Measurements from ENCODE around the gene HLA-DOB.

The HLA-DOB gene

DNA sequence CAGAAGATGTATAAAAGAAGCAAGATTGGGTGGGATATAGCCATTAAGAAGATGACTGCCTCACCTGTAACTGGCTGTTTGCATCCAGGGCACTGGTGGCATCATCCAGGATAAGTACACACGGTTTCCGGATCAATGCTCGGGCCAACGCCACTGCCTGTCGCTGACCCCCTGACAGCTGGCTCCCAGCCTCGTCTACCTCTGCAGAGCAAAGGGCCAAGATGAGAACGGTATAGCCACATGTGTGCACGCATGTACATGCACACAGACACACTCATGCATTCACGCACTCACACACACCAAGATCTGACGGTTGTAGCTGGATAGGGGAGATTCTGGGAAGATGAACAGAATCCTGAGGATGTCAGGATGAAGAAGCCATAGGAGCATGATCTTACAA lies 30.2 kb upstream of the HLA-DOB start:
- H3K79me1 ChIP-seq (replicated peaks; ENCODE audit: low read length, poor library complexity, severe bottlenecking) = peaks cover 22% of the 10 kb centered on the region
- H2BK12ac ChIP-seq (ENCODE audit: low read length in 2 of 2) = no peak overlapping the region
- no peak overlapping the region for H3K18ac ChIP-seq (ENCODE audit: low read depth in 1 of 2, low read length in 2 of 2)
- no peaks in the 10 kb centered on the region for H3K27me3 ChIP-seq (ENCODE audit: control insufficient read depth in 1 of 2, insufficient read depth in 1 of 2, low read length in 2 of 2)
- H4K91ac ChIP-seq (ENCODE audit: low read length) = no peak overlapping the region
- H4K8ac ChIP-seq (ENCODE audit: low read length) = no peak overlapping the region
- H3K4me3 ChIP-seq (ENCODE audit: insufficient read depth in 1 of 2, low read depth in 1 of 2, low read length in 2 of 2) = no peak overlapping the region
- WGBS = 94% methylated on average over 8 of the region's 10 CpGs
- H3K36me3 ChIP-seq (ENCODE audit: control insufficient read depth in 1 of 2, insufficient read depth in 2 of 2, low read depth in 1 of 2, low read length in 2 of 2) = peaks cover 34 to 76% of the 10 kb centered on the region in 2 experiments
- no peak for DNase-seq
- no peak overlapping the region for H2BK5ac ChIP-seq (ENCODE audit: low read depth, low read length, poor library complexity, severe bottlenecking)
- no peaks in the 10 kb centered on the region for H3K9me3 ChIP-seq (ENCODE audit: control insufficient read depth, low read length)
- H3K9ac ChIP-seq (ENCODE audit: low read length) = no peak overlapping the region
- peaks cover 6% of the 10 kb centered on the region for H3K4me1 ChIP-seq (ENCODE audit: control insufficient read depth, insufficient read depth, low read depth, low read length)
- H2BK120ac ChIP-seq (ENCODE audit: low read depth, low read length) = no peak overlapping the region
- no peak overlapping the region for H3K4ac ChIP-seq (ENCODE audit: low read depth in 1 of 2, low read length in 2 of 2)
- H2AK5ac ChIP-seq (ENCODE audit: low read length, severe bottlenecking) = no peak overlapping the region
- H3K14ac ChIP-seq (ENCODE audit: low read length in 2 of 2) = no peak overlapping the region
- no peak overlapping the region for H3K4me2 ChIP-seq (ENCODE audit: low read length, poor library complexity, severe bottlenecking)
- H2BK15ac ChIP-seq (ENCODE audit: low read depth, poor library complexity, severe bottlenecking) = no peak overlapping the region
- H3K23ac ChIP-seq (ENCODE audit: low read length in 2 of 2) = no peak overlapping the region
- no peak overlapping the region for H2AFZ ChIP-seq (ENCODE audit: low read depth, low read length)
- H3K27ac ChIP-seq (ENCODE audit: low read length, poor library complexity, severe bottlenecking) = no peak overlapping the region

DNA sequence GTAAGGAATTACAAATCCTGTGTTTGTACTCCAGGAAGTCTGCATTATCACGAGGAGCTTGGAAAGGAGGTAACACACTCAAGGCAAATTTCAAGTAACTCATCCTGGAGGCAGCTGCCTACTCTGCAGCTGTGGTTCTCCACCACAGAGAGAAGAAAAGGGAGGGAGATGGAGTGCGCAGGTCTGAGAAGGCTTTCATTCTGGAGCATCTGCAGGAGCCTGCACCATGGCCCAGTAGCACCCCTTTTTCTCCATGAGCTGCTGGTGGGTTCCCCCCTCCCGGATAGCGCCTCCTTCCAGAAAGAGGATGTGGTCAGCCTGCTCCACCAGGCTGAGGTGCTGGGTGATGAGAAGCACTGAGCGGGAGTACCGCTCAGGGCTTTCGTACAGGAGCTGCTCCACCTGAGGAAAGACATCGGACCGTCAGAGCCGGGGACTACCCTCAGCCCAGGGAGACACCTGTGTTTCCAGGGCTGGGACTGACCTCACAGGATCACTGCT lies 28.6 kb upstream of the HLA-DOB start:
- no peak overlapping the region for H3K4me3 ChIP-seq (ENCODE audit: insufficient read depth in 1 of 2, low read depth in 1 of 2, low read length in 2 of 2)
- no peak overlapping the region for H2BK15ac ChIP-seq (ENCODE audit: low read depth, poor library complexity, severe bottlenecking)
- no peak overlapping the region for H2AFZ ChIP-seq (ENCODE audit: low read depth, low read length)
- H3K4me2 ChIP-seq (ENCODE audit: low read length, poor library complexity, severe bottlenecking) = no peak overlapping the region
- peaks cover 14% of the 10 kb centered on the region for H3K79me1 ChIP-seq (replicated peaks; ENCODE audit: low read length, poor library complexity, severe bottlenecking)
- H3K9ac ChIP-seq (ENCODE audit: low read length) = peak overlapping the region; percentile 96
- peaks cover 35 to 76% of the 10 kb centered on the region in 2 experiments for H3K36me3 ChIP-seq (ENCODE audit: control insufficient read depth in 1 of 2, insufficient read depth in 2 of 2, low read depth in 1 of 2, low read length in 2 of 2)
- no peak overlapping the region for H3K14ac ChIP-seq (ENCODE audit: low read length in 2 of 2)
- H2BK12ac ChIP-seq (ENCODE audit: low read length in 2 of 2) = no peak overlapping the region
- H2BK120ac ChIP-seq (ENCODE audit: low read depth, low read length) = no peak overlapping the region
- H3K9me3 ChIP-seq (ENCODE audit: control insufficient read depth, low read length) = no peaks in the 10 kb centered on the region
- H3K23ac ChIP-seq (ENCODE audit: low read length in 2 of 2) = no peak overlapping the region
- WGBS = 80% methylated on average over 10 of the region's 10 CpGs
- H3K27me3 ChIP-seq (ENCODE audit: control insufficient read depth in 1 of 2, insufficient read depth in 1 of 2, low read length in 2 of 2) = no peaks in the 10 kb centered on the region
- no peak overlapping the region for H3K4ac ChIP-seq (ENCODE audit: low read depth in 1 of 2, low read length in 2 of 2)
- no peak overlapping the region for H4K91ac ChIP-seq (ENCODE audit: low read length)
- no peak overlapping the region for H3K27ac ChIP-seq (ENCODE audit: low read length, poor library complexity, severe bottlenecking)
- H2BK5ac ChIP-seq (ENCODE audit: low read depth, low read length, poor library complexity, severe bottlenecking) = no peak overlapping the region
- no peak overlapping the region for H2AK5ac ChIP-seq (ENCODE audit: low read length, severe bottlenecking)
- H4K8ac ChIP-seq (ENCODE audit: low read length) = no peak overlapping the region
- DNase-seq = no peak
- H3K18ac ChIP-seq (ENCODE audit: low read depth in 1 of 2, low read length in 2 of 2) = no peak overlapping the region
- peaks cover 5% of the 10 kb centered on the region for H3K4me1 ChIP-seq (ENCODE audit: control insufficient read depth, insufficient read depth, low read depth, low read length)

- DNase-seq = no peak
- Histone ChIP-seq H3K27me3 (ENCODE audit: control insufficient read depth in 1 of 2, insufficient read depth in 1 of 2, low read length in 2 of 2) (no peaks in the 10 kb centered on the region), H4K91ac (ENCODE audit: low read length) (no peak overlapping the region), H3K4me3 (ENCODE audit: insufficient read depth in 1 of 2, low read depth in 1 of 2, low read length in 2 of 2) (peak overlapping the region in 1 of 2 experiments; percentile 95), H3K18ac (ENCODE audit: low read depth in 1 of 2, low read length in 2 of 2) (peak overlapping the region in 1 of 2 experiments; percentile 7), H3K14ac (ENCODE audit: low read length in 2 of 2) (peak overlapping the region in 1 of 2 experiments; percentile 30), H3K4me2 (ENCODE audit: low read length, poor library complexity, severe bottlenecking) (peak overlapping the region; percentile 69), H2BK5ac (ENCODE audit: low read depth, low read length, poor library complexity, severe bottlenecking) (no peak overlapping the region), H2AFZ (ENCODE audit: low read depth, low read length) (no peak overlapping the region), H3K23ac (ENCODE audit: low read length in 2 of 2) (no peak overlapping the region), H4K8ac (ENCODE audit: low read length) (peak overlapping the region; percentile 56), H3K36me3 (ENCODE audit: control insufficient read depth in 1 of 2, insufficient read depth in 2 of 2, low read depth in 1 of 2, low read length in 2 of 2) (peaks cover 32 to 76% of the 10 kb centered on the region in 2 experiments), H3K9me3 (ENCODE audit: control insufficient read depth, low read length) (no peaks in the 10 kb centered on the region), H3K79me1 (replicated peaks; ENCODE audit: low read length, poor library complexity, severe bottlenecking) (peaks cover 11% of the 10 kb centered on the region), H2AK5ac (ENCODE audit: low read length, severe bottlenecking) (no peak overlapping the region), H2BK120ac (ENCODE audit: low read depth, low read length) (no peak overlapping the region), H2BK15ac (ENCODE audit: low read depth, poor library complexity, severe bottlenecking) (no peak overlapping the region), H3K9ac (ENCODE audit: low read length) (peak overlapping the region; percentile 96), H2BK12ac (ENCODE audit: low read length in 2 of 2) (no peak overlapping the region), H3K4me1 (ENCODE audit: control insufficient read depth, insufficient read depth, low read depth, low read length) (peaks cover 5% of the 10 kb centered on the region), H3K4ac (ENCODE audit: low read depth in 1 of 2, low read length in 2 of 2) (no peak overlapping the region), H3K27ac (ENCODE audit: low read length, poor library complexity, severe bottlenecking) (no peak overlapping the region)
- 20% methylated on average over 16 of the region's 19 CpGs for WGBS
Measured at GRCh38 chr6:32844839-32845383, 28.1 kb upstream of the HLA-DOB start.

GRCh38 chr6:32843979-32844838 lies 27.4 kb upstream of the HLA-DOB start, which contains the start of gene PSMB8:
Gene PSMB8 (minus strand): TSS chr6:32844047. CDS start chr6:32843996, 51 bp downstream.
- Histone ChIP-seq H4K91ac (ENCODE audit: low read length) (peak within 1 kb of the TSS; percentile 20), H3K23ac (ENCODE audit: low read length in 2 of 2) (peak within 1 kb of the TSS in 1 of 2 experiments; percentile 46), H3K18ac (ENCODE audit: low read depth in 1 of 2, low read length in 2 of 2) (peak within 1 kb of the TSS; percentile 31 to 86), H3K4me2 (ENCODE audit: low read length, poor library complexity, severe bottlenecking) (peak within 1 kb of the TSS; percentile 69), H3K4me3 (ENCODE audit: insufficient read depth in 1 of 2, low read depth in 1 of 2, low read length in 2 of 2) (peak within 1 kb of the TSS; percentile 59 to 95), H3K14ac (ENCODE audit: low read length in 2 of 2) (peak within 1 kb of the TSS in 1 of 2 experiments; percentile 49), H3K36me3 (ENCODE audit: control insufficient read depth in 1 of 2, insufficient read depth in 2 of 2, low read depth in 1 of 2, low read length in 2 of 2) (peaks cover 32 to 73% of the 10 kb centered on the region in 2 experiments), H2AK5ac (ENCODE audit: low read length, severe bottlenecking) (no peak within 1 kb of the TSS), H2BK12ac (ENCODE audit: low read length in 2 of 2) (no peak within 1 kb of the TSS), H3K9ac (ENCODE audit: low read length) (peak within 1 kb of the TSS; percentile 96), H3K27me3 (ENCODE audit: control insufficient read depth in 1 of 2, insufficient read depth in 1 of 2, low read length in 2 of 2) (no peaks in the 10 kb centered on the region), H2AFZ (ENCODE audit: low read depth, low read length) (peak within 1 kb of the TSS; percentile 57), H3K27ac (ENCODE audit: low read length, poor library complexity, severe bottlenecking) (peak within 1 kb of the TSS; percentile 19), H2BK15ac (ENCODE audit: low read depth, poor library complexity, severe bottlenecking) (no peak within 1 kb of the TSS), H3K79me1 (replicated peaks; ENCODE audit: low read length, poor library complexity, severe bottlenecking) (peaks cover 11% of the 10 kb centered on the region), H4K8ac (ENCODE audit: low read length) (peak within 1 kb of the TSS; percentile 63), H2BK120ac (ENCODE audit: low read depth, low read length) (peak within 1 kb of the TSS; percentile 75), H3K9me3 (ENCODE audit: control insufficient read depth, low read length) (no peaks in the 10 kb centered on the region), H2BK5ac (ENCODE audit: low read depth, low read length, poor library complexity, severe bottlenecking) (no peak within 1 kb of the TSS), H3K4ac (ENCODE audit: low read depth in 1 of 2, low read length in 2 of 2) (peak within 1 kb of the TSS; percentile 61 to 71), H3K4me1 (ENCODE audit: control insufficient read depth, insufficient read depth, low read depth, low read length) (peaks cover 5% of the 10 kb centered on the region)
- WGBS = 1% methylated on average over 34 of the region's 40 CpGs
- peak; percentile 96 for DNase-seq

Data from mesenchymal stem cell (in vitro differentiated cells and primary cell).